MCF 10A (cell line): Measurements from ENCODE around the gene MESP1. TPM values are rescaled to one million over a fixed set of nuclear protein-coding genes. Genes with fewer than 3 reads are reported as not detected.

Experiments used
- BruUV-seq: library from RNA; stranded (reverse); fragments of 400-500 nt; replicated peaks from 2 replicates; lab custom pipeline; 2021; lab: Mats Ljungman, UMichigan
- CTCF ChIA-PET: fragments of 300-600 bp; sonication (Branson Sonifier 250); formaldehyde crosslinking; extraction: SDS; loops from one replicate; lab custom pipeline; 2021; ENCODE audit warnings: antibody characterized with exemption, inconsistent platforms; lab: Yijun Ruan, JAX
- POLR2A ChIA-PET: fragments of 300-600, 350-650 bp; sonication (Branson Sonifier 250); formaldehyde crosslinking; extraction: SDS; loops from one replicate; lab custom pipeline; 2020; ENCODE audit warnings: antibody characterized with exemption, inconsistent platforms; lab: Yijun Ruan, JAX
- DNase-seq: peaks from one replicate; pipeline ENCODE4 v3.0.0-alpha.2; 2018; ENCODE audit not compliant: unreplicated experiment
- H3K27ac Mint-ChIP-seq: one replicate; pipeline ENCODE4 v1.8.0; 2022; ENCODE audit warnings: mild to moderate bottlenecking, low read depth, mixed read lengths; ENCODE audit not compliant: unreplicated experiment
- H3K27me3 Mint-ChIP-seq: one replicate; pipeline ENCODE4 v1.8.0; 2022; ENCODE audit warnings: mixed read lengths; ENCODE audit not compliant: insufficient read depth, unreplicated experiment
- H3K36me3 Mint-ChIP-seq: one replicate; pipeline ENCODE4 v1.8.0; 2022; ENCODE audit warnings: mild to moderate bottlenecking, moderate library complexity, mixed read lengths; ENCODE audit not compliant: insufficient read depth, unreplicated experiment
- H3K4me1 Mint-ChIP-seq: one replicate; pipeline ENCODE4 v1.8.0; 2022; ENCODE audit warnings: mixed read lengths; ENCODE audit not compliant: insufficient read depth, unreplicated experiment
- H3K4me3 Mint-ChIP-seq: one replicate; pipeline ENCODE4 v1.8.0; 2022; ENCODE audit warnings: mild to moderate bottlenecking, moderate library complexity, mixed read lengths; ENCODE audit not compliant: unreplicated experiment
- H3K9me3 Mint-ChIP-seq: one replicate; pipeline ENCODE4 v1.8.0; 2022; ENCODE audit warnings: mixed read lengths; ENCODE audit not compliant: unreplicated experiment
- intact Hi-C: fragments of 100-400 bp; cut with micrococcal nuclease; formaldehyde crosslinking; loops from 2 replicates; pipeline ENCODE4 v1.14.1; 2022
- total RNA-seq: library from RNA; stranded (reverse); gene quantifications from 2 replicates; pipeline ENCODE4 v1.2.3, GENCODE V29; 2022
- TF ChIP-seq, protein P1 (sequence below): fragments of 200-600 bp; IDR thresholded peaks from one replicate; pipeline ENCODE4 v1.8.0; 2022; ENCODE audit warnings: antibody characterized with exemption, mild to moderate bottlenecking; ENCODE audit not compliant: unreplicated experiment

The MESP1 gene
- total RNA-seq, 1 experiment from 2014 or later: 0.58 TPM

DNA sequence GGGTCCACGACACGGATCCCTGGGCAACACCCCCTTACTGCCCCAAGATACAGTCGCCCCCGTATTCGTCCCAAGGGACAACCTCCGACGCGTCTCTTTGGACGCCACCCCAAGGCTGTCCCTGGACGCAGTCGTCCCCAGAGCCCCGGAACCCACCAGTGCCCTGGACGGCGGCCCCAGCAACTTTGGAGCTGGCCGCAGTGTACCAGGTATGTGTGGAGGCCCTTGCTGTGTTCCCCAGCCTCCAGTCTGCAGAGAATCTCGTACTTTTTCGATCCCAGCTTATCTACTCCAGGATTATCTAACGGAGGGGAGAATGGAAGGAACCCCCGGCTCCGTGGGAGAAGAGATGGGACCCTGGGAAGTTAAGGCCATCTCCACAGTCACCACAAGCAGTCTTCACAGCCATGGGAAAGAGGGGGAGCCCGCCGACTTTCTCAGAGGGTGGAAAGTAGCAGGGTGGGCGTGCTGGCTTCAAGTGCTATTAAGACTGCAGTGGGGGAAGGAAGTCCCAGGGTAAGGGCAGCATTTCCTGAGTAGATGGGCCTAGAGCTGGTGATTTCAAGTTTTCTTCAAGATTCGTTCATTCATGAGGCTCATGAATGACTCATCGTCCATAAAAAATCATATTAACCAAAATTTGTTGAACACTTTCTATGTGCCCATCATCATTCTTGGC, 26.2 kb upstream of the MESP1 start:
- intact Hi-C loops: no loop called here
- TF ChIP-seq, protein P1, sequence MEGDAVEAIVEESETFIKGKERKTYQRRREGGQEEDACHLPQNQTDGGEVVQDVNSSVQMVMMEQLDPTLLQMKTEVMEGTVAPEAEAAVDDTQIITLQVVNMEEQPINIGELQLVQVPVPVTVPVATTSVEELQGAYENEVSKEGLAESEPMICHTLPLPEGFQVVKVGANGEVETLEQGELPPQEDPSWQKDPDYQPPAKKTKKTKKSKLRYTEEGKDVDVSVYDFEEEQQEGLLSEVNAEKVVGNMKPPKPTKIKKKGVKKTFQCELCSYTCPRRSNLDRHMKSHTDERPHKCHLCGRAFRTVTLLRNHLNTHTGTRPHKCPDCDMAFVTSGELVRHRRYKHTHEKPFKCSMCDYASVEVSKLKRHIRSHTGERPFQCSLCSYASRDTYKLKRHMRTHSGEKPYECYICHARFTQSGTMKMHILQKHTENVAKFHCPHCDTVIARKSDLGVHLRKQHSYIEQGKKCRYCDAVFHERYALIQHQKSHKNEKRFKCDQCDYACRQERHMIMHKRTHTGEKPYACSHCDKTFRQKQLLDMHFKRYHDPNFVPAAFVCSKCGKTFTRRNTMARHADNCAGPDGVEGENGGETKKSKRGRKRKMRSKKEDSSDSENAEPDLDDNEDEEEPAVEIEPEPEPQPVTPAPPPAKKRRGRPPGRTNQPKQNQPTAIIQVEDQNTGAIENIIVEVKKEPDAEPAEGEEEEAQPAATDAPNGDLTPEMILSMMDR: no peak
- DNase-seq: no peak
- Mint-ChIP-seq H3K36me3 (no peaks in the 10 kb centered on the region), H3K4me3 (no peak overlapping the region), H3K4me1 (peaks cover 18% of the 10 kb centered on the region), H3K27ac (no peak overlapping the region), H3K9me3 (no peaks in the 10 kb centered on the region), H3K27me3 (no peaks in the 10 kb centered on the region)
- ChIA-PET CTCF (interaction anchor here (0.5 to 1.2 kb wide), 4 partner anchors 16 to 1242 kb away, joined by 3 to 5 read pairs (median 4); no protein-coding TSS in a partner anchor), POLR2A (no interaction called here)
- no TSS peak for BruUV-seq

DNA sequence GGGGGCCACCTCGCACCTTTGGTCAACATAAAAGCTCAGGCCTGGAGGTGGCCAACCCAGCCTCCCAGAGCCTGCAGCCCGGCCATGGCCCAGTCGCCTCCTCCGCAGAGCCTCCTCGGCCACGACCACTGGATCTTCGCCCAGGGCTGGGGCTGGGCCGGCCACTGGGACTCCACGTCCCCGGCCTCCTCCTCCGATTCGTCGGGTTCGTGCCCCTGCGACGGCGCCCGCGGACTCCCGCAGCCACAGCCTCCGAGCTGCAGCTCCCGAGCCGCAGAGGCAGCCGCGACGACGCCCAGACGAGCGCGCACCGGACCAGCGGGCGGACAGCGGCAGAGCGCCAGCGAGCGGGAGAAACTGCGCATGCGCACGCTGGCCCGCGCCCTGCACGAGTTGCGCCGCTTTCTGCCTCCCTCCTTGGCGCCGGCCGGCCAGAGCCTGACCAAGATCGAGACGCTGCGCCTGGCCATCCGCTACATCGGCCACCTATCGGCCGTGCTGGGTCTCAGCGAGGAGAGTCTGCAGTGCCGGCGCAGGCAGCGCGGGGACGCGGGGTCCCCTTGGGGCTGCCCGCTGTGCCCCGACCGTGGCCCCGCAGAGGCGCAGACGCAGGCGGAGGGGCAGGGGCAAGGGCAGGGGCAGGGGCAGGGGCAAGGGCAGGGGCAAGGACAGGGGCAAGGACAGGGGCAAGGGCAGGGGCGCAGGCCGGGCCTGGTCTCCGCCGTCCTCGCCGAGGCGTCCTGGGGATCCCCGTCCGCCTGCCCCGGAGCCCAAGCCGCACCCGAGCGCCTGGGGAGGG, 25.4 kb upstream of the MESP1 start, which contains the start of gene MESP2:
Gene MESP2 (plus strand): TSS at position 59 of the 799 bp plus-strand sequence. CDS start 26 bp downstream, at position 85.
- BruUV-seq: no TSS peak
- no peak within 1 kb of the TSS for H3K4me3 Mint-ChIP-seq
- CTCF ChIA-PET: interaction anchor here (0.6 to 5.2 kb wide), 3 partner anchors 15 to 417 kb away, joined by 4 to 44 read pairs (median 28); no protein-coding TSS in a partner anchor
- no peak within 1 kb of the TSS for H3K27ac Mint-ChIP-seq
- peaks cover 14% of the 10 kb centered on the region for H3K4me1 Mint-ChIP-seq
- TF ChIP-seq, protein P1: no peak
- H3K9me3 Mint-ChIP-seq: no peaks in the 10 kb centered on the region
- POLR2A ChIA-PET: interaction anchor here (0.6 to 1.8 kb wide), 2 partner anchors 12 to 100 kb away, joined by 3 read pairs; no protein-coding TSS in a partner anchor
- no peaks in the 10 kb centered on the region for H3K36me3 Mint-ChIP-seq
- intact Hi-C loops: no loop called here
- no peaks in the 10 kb centered on the region for H3K27me3 Mint-ChIP-seq
- peak; percentile 62 for DNase-seq

DNA sequence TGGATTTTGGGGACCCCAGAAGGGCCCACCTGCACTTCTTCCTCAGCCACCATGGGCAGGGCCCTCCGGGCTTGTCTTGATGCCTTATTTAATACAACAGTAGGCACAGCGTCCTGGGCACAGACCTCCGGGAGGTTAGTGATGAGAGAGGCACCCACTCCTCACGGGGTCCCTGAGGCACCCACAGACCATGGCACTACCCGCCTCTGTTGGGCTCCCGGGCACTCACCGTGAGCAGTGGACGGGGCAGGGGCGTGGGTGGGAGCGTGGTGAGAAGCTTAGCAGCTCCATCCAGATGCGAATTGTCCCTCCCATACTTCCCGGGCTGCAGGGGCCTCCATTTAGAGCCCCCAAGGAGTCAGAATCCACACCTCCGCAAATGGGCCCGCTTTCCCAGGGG, 24.8 kb upstream of the MESP1 start:
- no peak overlapping the region for H3K4me3 Mint-ChIP-seq
- no peaks in the 10 kb centered on the region for H3K9me3 Mint-ChIP-seq
- no peaks in the 10 kb centered on the region for H3K36me3 Mint-ChIP-seq
- peaks cover 11% of the 10 kb centered on the region for H3K4me1 Mint-ChIP-seq
- no peak for DNase-seq
- TF ChIP-seq, protein P1: no peak
- intact Hi-C loops: no loop called here
- CTCF ChIA-PET: interaction anchor here (0.6 to 5.2 kb wide), 4 partner anchors 14 to 99 kb away, joined by 3 to 44 read pairs (median 16); no protein-coding TSS in a partner anchor
- POLR2A ChIA-PET: interaction anchor here (0.6 to 1.8 kb wide), 2 partner anchors 12 to 101 kb away, joined by 3 read pairs; no protein-coding TSS in a partner anchor
- H3K27me3 Mint-ChIP-seq: no peaks in the 10 kb centered on the region
- no TSS peak for BruUV-seq
- no peak overlapping the region for H3K27ac Mint-ChIP-seq
